Common myeloid progenitor, CD34-positive (primary cell): ENCODE results near the gene ZKSCAN8.

Experiments
- CTCF ChIA-PET: fragments of 350-600 bp; sonication (Branson Sonifier 250); formaldehyde crosslinking; loops from one replicate; lab custom pipeline; 2021; ENCODE audit warnings: antibody characterized with exemption; lab: Charles Lee
- POLR2A ChIA-PET: fragments of 350-600 bp; sonication (Branson Sonifier 250); formaldehyde crosslinking; loops from one replicate; lab custom pipeline; 2021; ENCODE audit warnings: antibody characterized with exemption; lab: Charles Lee
- DNase-seq, 3 donors: peaks; one replicate each; pipeline versions ENCODE4 v3.0.0 to v3.0.0-alpha.2; 2013
- H3K27ac ChIP-seq, 2 experiments: 1 replicate in 1 of 2; 2 replicates in 1 of 2; pipeline ENCODE4 v1.7.0; 2013; ENCODE audit warnings: inconsistent platforms in 2 of 2, low read length in 2 of 2, mild to moderate bottlenecking in 2 of 2, low read depth in 1 of 2, moderate library complexity in 1 of 2; ENCODE audit not compliant: severe bottlenecking in 2 of 2, insufficient read depth in 1 of 2, poor library complexity in 1 of 2
- H3K27me3 ChIP-seq, 5 experiments: replicated peaks in 2 of 5; 1 replicate in 3 of 5; 2 replicates in 2 of 5; pipeline versions ENCODE4 v1.6.1 to v1.7.0; 2013; ENCODE audit warnings: low read length in 4 of 5, mild to moderate bottlenecking in 2 of 5, moderate library complexity in 2 of 5, inconsistent platforms in 1 of 5; ENCODE audit not compliant: insufficient read depth in 5 of 5, control insufficient read depth in 4 of 5
- H3K36me3 ChIP-seq, 4 experiments: 1 replicate in 2 of 4; 2 replicates in 2 of 4; pipeline versions ENCODE4 v1.6.1 to v1.7.0; 2013; ENCODE audit warnings: low read length in 3 of 4, control low read depth in 1 of 4, mild to moderate bottlenecking in 1 of 4; ENCODE audit not compliant: control insufficient read depth in 4 of 4, insufficient read depth in 4 of 4
- H3K4me1 ChIP-seq, 4 experiments: 1 replicate in 3 of 4; 2 replicates in 1 of 4; pipeline versions ENCODE4 v1.6.1 to v1.7.1; 2013; ENCODE audit warnings: low read length in 3 of 4, mild to moderate bottlenecking in 3 of 4, control low read depth in 1 of 4, inconsistent platforms in 1 of 4, moderate library complexity in 1 of 4; ENCODE audit not compliant: control insufficient read depth in 4 of 4, insufficient read depth in 4 of 4; ENCODE audit errors: control extremely low read depth in 1 of 4
- H3K4me3 ChIP-seq, 7 experiments: 1 replicate in 4 of 7; 2 replicates in 3 of 7; pipeline versions ENCODE4 v1.5.1 to v1.7.0; 2013; ENCODE audit warnings: mild to moderate bottlenecking in 7 of 7, low read length in 6 of 7, moderate library complexity in 6 of 7, inconsistent platforms in 2 of 7, low read depth in 2 of 7, control low read depth in 1 of 7; ENCODE audit not compliant: insufficient read depth in 4 of 7, control insufficient read depth in 1 of 7; ENCODE audit errors: extremely low read depth in 1 of 7
- H3K9me3 ChIP-seq, 5 experiments: 1 replicate in 4 of 5; 2 replicates in 1 of 5; pipeline versions ENCODE4 v1.6.1 to v1.7.1; 2013; ENCODE audit warnings: low read length in 4 of 5, mild to moderate bottlenecking in 2 of 5, inconsistent platforms in 1 of 5, low read depth in 1 of 5, moderate library complexity in 1 of 5; ENCODE audit not compliant: control insufficient read depth in 4 of 5, insufficient read depth in 2 of 5; ENCODE audit errors: control extremely low read depth in 1 of 5
- WGBS: methylation state at CpG from one replicate; pipeline ENCODE4 v1.1.5; 2013; ENCODE audit not compliant: insufficient coverage; 5-methylcytosine and 5-hydroxymethylcytosine counted together

Gene ZKSCAN8

GRCh38 chr6:28152531-28152930 lies 10.8 kb downstream of the ZKSCAN8 start:
- POLR2A ChIA-PET: interaction anchor here (0.8 to 0.9 kb wide), 2 partner anchors 10 to 86 kb away, joined by 3 read pairs; no protein-coding TSS in a partner anchor
- H3K4me1 ChIP-seq: no peaks in the 10 kb centered on the region
- H3K27me3 ChIP-seq: no peaks in the 10 kb centered on the region
- peaks cover 3 to 24% (median 8%) of the 10 kb centered on the region in 5 experiments for H3K9me3 ChIP-seq
- DNase-seq: no peak
- 96% methylated on average over 2 of the region's 2 CpGs for WGBS
- H3K36me3 ChIP-seq: peaks cover 51 to 94% (median 78%) of the 10 kb centered on the region in 4 experiments
- no peak overlapping the region for H3K4me3 ChIP-seq
- no peak overlapping the region for H3K27ac ChIP-seq
- CTCF ChIA-PET: interaction anchor here (1.4 to 1.6 kb wide), 2 partner anchors 9 to 203 kb away, joined by 3 to 4 read pairs; no protein-coding TSS in a partner anchor

GRCh38 chr6:28153546-28153945 lies 11.9 kb downstream of the ZKSCAN8 start:
- WGBS: 100% methylated on average over 1 of the region's 1 CpG
- H3K4me1 ChIP-seq: no peaks in the 10 kb centered on the region
- ChIA-PET POLR2A (no interaction called here), CTCF (interaction anchor here (1.0 to 1.6 kb wide), 3 partner anchors 8 to 202 kb away, joined by 3 to 4 read pairs (median 3); no protein-coding TSS in a partner anchor)
- no peak for DNase-seq
- H3K27ac ChIP-seq: no peak overlapping the region
- H3K4me3 ChIP-seq: no peak overlapping the region
- H3K9me3 ChIP-seq: peaks cover 3 to 24% (median 8%) of the 10 kb centered on the region in 5 experiments
- peaks cover 51 to 92% (median 69%) of the 10 kb centered on the region in 4 experiments for H3K36me3 ChIP-seq
- no peaks in the 10 kb centered on the region for H3K27me3 ChIP-seq

- POLR2A ChIA-PET: no interaction called here
- no peaks in the 10 kb centered on the region for H3K4me1 ChIP-seq
- no peak overlapping the region for H3K4me3 ChIP-seq
- H3K27me3 ChIP-seq: no peaks in the 10 kb centered on the region
- CTCF ChIA-PET: interaction anchor here (1.0 kb wide), 1 partner anchor 69 kb away, joined by 3 read pairs; no protein-coding TSS in a partner anchor
- H3K9me3 ChIP-seq: peaks cover 3 to 24% (median 8%) of the 10 kb centered on the region in 5 experiments
- H3K36me3 ChIP-seq: peaks cover 48 to 89% (median 64%) of the 10 kb centered on the region in 4 experiments
- no peak overlapping the region for H3K27ac ChIP-seq
- DNase-seq: no peak
Measured at GRCh38 chr6:28154357-28154756, 12.7 kb downstream of the ZKSCAN8 start.

GRCh38 chr6:28158318-28158717 lies 16.6 kb downstream of the ZKSCAN8 start:
- Histone ChIP-seq H3K36me3 (peaks cover 23 to 54% (median 34%) of the 10 kb centered on the region in 4 experiments), H3K4me3 (no peak overlapping the region), H3K27ac (no peak overlapping the region), H3K27me3 (no peaks in the 10 kb centered on the region), H3K4me1 (peaks cover 0 to 13% (median 6%) of the 10 kb centered on the region in 4 experiments), H3K9me3 (peaks cover 3 to 12% (median 3%) of the 10 kb centered on the region in 5 experiments)
- ChIA-PET CTCF (interaction anchor here (1.3 kb wide), 1 partner anchor 89 kb away, joined by 3 read pairs; no protein-coding TSS in a partner anchor), POLR2A (no interaction called here)
- WGBS: 87% methylated on average over 3 of the region's 3 CpGs
- DNase-seq: no peak

- ChIA-PET POLR2A (no interaction called here), CTCF (interaction anchor here (1.0 to 1.3 kb wide), 4 partner anchors 11 to 197 kb away, joined by 3 read pairs; no protein-coding TSS in a partner anchor)
Measured at GRCh38 chr6:28159029-28159607, 17.4 kb downstream of the ZKSCAN8 start.

GRCh38 chr6:28160233-28160632 lies 18.6 kb downstream of the ZKSCAN8 start:
- CTCF ChIA-PET: no interaction called here
- WGBS: 75% methylated on average over 1 of the region's 2 CpGs

More at GRCh38 chr6:28159029-28159607, 17.4 kb downstream of the ZKSCAN8 start:
- peaks cover 0 to 4% (median 0%) of the 10 kb centered on the region in 5 experiments for H3K9me3 ChIP-seq
- peaks cover 15 to 46% (median 26%) of the 10 kb centered on the region in 4 experiments for H3K36me3 ChIP-seq
- H3K4me1 ChIP-seq: peaks cover 0 to 13% (median 6%) of the 10 kb centered on the region in 4 experiments
- DNase-seq: no peak
- H3K4me3 ChIP-seq: no peak overlapping the region
- H3K27ac ChIP-seq: no peak overlapping the region
- H3K27me3 ChIP-seq: no peaks in the 10 kb centered on the region
- WGBS: 100% methylated on average over 2 of the region's 4 CpGs

More at GRCh38 chr6:28160233-28160632, 18.6 kb downstream of the ZKSCAN8 start:
- peaks cover 0 to 13% (median 6%) of the 10 kb centered on the region in 4 experiments for H3K4me1 ChIP-seq
- no peak for DNase-seq
- POLR2A ChIA-PET: no interaction called here
- H3K27me3 ChIP-seq: no peaks in the 10 kb centered on the region
- peaks cover 7 to 35% (median 17%) of the 10 kb centered on the region in 4 experiments for H3K36me3 ChIP-seq
- H3K4me3 ChIP-seq: no peak overlapping the region
- no peak overlapping the region for H3K27ac ChIP-seq
- peaks cover 0 to 2% (median 0%) of the 10 kb centered on the region in 5 experiments for H3K9me3 ChIP-seq
